ENCODE data around the gene TNFSF13B. TPM values are rescaled to one million over a fixed set of nuclear protein-coding genes. Genes with fewer than 3 reads are reported as not detected.

The TNFSF13B gene
- total RNA-seq, 1 donor from 2014 or later: 0.71 TPM

DNA sequence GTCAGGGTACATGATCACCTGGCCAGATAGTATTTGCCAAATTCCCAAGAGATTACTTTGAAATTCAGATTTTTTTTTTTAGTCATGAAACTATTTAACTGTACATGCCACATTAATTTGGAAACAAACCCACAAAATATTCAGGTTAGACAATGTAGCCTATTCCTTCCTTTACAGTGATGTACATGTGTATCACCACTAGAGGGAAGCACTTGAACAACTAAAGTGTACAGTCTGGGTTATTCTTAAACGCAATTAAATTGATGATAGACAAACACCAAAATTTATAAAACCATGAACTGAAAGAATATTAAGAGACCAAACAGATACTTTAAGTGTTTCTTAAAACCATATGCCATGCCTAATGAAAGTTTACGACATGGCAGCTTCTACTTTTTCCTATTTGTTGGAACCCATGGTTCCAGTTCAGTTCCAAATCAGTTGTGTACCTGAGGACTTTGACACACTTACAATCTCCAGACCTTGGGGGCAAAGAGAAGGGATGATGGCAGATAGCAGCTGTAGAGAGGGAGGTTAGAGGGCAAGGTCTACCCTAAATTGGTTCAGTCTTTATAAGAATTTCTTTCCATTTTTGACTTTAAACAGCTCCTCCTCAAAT lies 52.8 kb downstream of the TNFSF13B start:
- no peaks in the 10 kb centered on the region for H3K27me3 ChIP-seq (ENCODE audit: control insufficient read depth, insufficient read depth, low read length)
- H3K36me3 ChIP-seq (ENCODE audit: control insufficient read depth, insufficient read depth, low read length): no peaks in the 10 kb centered on the region
- TF ChIP-seq, protein P1, sequence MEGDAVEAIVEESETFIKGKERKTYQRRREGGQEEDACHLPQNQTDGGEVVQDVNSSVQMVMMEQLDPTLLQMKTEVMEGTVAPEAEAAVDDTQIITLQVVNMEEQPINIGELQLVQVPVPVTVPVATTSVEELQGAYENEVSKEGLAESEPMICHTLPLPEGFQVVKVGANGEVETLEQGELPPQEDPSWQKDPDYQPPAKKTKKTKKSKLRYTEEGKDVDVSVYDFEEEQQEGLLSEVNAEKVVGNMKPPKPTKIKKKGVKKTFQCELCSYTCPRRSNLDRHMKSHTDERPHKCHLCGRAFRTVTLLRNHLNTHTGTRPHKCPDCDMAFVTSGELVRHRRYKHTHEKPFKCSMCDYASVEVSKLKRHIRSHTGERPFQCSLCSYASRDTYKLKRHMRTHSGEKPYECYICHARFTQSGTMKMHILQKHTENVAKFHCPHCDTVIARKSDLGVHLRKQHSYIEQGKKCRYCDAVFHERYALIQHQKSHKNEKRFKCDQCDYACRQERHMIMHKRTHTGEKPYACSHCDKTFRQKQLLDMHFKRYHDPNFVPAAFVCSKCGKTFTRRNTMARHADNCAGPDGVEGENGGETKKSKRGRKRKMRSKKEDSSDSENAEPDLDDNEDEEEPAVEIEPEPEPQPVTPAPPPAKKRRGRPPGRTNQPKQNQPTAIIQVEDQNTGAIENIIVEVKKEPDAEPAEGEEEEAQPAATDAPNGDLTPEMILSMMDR (IDR thresholded peaks at IDR 0.05; ENCODE audit: insufficient read depth, low read length, poor library complexity, severe bottlenecking): peak; percentile 68
- peak; percentile 2 for DNase-seq (ENCODE audit: low read depth)
- H3K4me3 ChIP-seq (ENCODE audit: low read depth, low read length): no peak overlapping the region

DNA sequence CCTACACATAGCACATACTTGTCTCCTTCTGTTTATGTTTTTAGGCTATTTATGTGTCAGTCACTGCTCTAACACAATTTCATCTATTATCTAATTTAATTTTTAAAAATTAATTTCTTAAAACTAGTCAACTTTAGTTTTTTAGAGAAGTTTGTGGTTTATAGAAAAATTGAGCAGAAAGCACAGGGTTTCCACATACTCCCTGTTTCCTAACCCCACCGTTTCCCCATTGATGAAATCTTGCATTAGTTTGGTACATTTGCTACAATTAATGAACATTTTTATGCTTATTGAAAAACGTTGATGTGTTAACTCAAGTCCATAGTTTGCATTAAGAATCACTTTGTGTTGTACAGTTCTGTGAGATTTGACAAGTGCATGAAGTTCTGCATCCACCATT lies 53.5 kb downstream of the TNFSF13B start:
- TF ChIP-seq, protein P1 (IDR thresholded peaks at IDR 0.05; ENCODE audit: insufficient read depth, low read length, poor library complexity, severe bottlenecking): no peak
- no peak for DNase-seq (ENCODE audit: low read depth)

GRCh38 chr13:108325863-108326262 lies 56.3 kb downstream of the TNFSF13B start:
- H3K36me3 ChIP-seq (ENCODE audit: control insufficient read depth, insufficient read depth, low read length): no peaks in the 10 kb centered on the region
- DNase-seq (ENCODE audit: low read depth): no peak
- no peak overlapping the region for H3K4me3 ChIP-seq (ENCODE audit: low read depth, low read length)
- TF ChIP-seq, protein P1 (IDR thresholded peaks at IDR 0.05; ENCODE audit: insufficient read depth, low read length, poor library complexity, severe bottlenecking): no peak
- H3K27me3 ChIP-seq (ENCODE audit: control insufficient read depth, insufficient read depth, low read length): no peaks in the 10 kb centered on the region

More for the DNA sequence above, 53.5 kb downstream of the TNFSF13B start:
- H3K36me3 ChIP-seq (ENCODE audit: control insufficient read depth, insufficient read depth, low read length): no peaks in the 10 kb centered on the region
- H3K4me3 ChIP-seq (ENCODE audit: low read depth, low read length): no peak overlapping the region
- H3K27me3 ChIP-seq (ENCODE audit: control insufficient read depth, insufficient read depth, low read length): no peaks in the 10 kb centered on the region

DNA sequence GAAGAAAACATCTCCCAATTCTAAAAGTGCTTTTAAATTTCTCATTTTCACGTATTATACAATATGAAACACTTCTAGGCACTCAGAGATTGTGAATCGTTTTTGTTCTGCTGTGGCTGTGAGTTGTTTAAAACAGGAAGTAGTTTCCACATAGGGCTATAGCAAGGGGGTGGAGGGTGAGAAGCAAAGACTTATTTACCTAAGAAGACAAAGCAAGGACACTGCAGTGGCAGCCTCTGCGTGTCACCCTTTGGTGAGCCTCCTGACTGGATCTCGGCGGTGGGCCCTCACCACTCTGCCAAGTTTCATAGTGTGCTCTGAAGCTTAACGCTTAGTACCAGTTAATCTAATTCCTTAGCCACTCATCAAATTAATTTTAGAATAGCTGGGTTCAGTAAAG lies 56.8 kb downstream of the TNFSF13B start:
- TF ChIP-seq, protein P1 (IDR thresholded peaks at IDR 0.05; ENCODE audit: insufficient read depth, low read length, poor library complexity, severe bottlenecking): no peak
- H3K27me3 ChIP-seq (ENCODE audit: control insufficient read depth, insufficient read depth, low read length): no peaks in the 10 kb centered on the region
- DNase-seq (ENCODE audit: low read depth): no peak
- H3K36me3 ChIP-seq (ENCODE audit: control insufficient read depth, insufficient read depth, low read length): no peaks in the 10 kb centered on the region
- H3K4me3 ChIP-seq (ENCODE audit: low read depth, low read length): no peak overlapping the region

GRCh38 chr13:108328848-108329247 lies 59.3 kb downstream of the TNFSF13B start:
- DNase-seq (ENCODE audit: low read depth): no peak
- H3K36me3 ChIP-seq (ENCODE audit: control insufficient read depth, insufficient read depth, low read length): no peaks in the 10 kb centered on the region
- TF ChIP-seq, protein P1 (IDR thresholded peaks at IDR 0.05; ENCODE audit: insufficient read depth, low read length, poor library complexity, severe bottlenecking): no peak
- no peaks in the 10 kb centered on the region for H3K27me3 ChIP-seq (ENCODE audit: control insufficient read depth, insufficient read depth, low read length)
- H3K4me3 ChIP-seq (ENCODE audit: low read depth, low read length): no peak overlapping the region

GRCh38 chr13:108332791-108333190 lies 63.3 kb downstream of the TNFSF13B start:
- TF ChIP-seq, protein P1 (IDR thresholded peaks at IDR 0.05; ENCODE audit: insufficient read depth, low read length, poor library complexity, severe bottlenecking): no peak
- DNase-seq (ENCODE audit: low read depth): no peak
- Histone ChIP-seq H3K4me3 (ENCODE audit: low read depth, low read length) (no peak overlapping the region), H3K27me3 (ENCODE audit: control insufficient read depth, insufficient read depth, low read length) (no peaks in the 10 kb centered on the region), H3K36me3 (ENCODE audit: control insufficient read depth, insufficient read depth, low read length) (no peaks in the 10 kb centered on the region)

All from kidney epithelial cell (primary cell).